IMR-90 (cell line): ENCODE data around the gene BLTP3A. TPM values are rescaled to one million over a fixed set of nuclear protein-coding genes. Genes with fewer than 3 reads are reported as not detected.
A peak's percentile ranks its signal among the peaks of the same experiment; 100 is the strongest.

ENCODE experiments used
- ATAC-seq: fragments of 200-7000 bp; cut with Tn5 transposase; 2 replicates; pipeline ENCODE4 v1.9.1; 2020; ENCODE audit warnings: low read depth, mild to moderate bottlenecking, moderate library complexity
- BruUV-seq: library from RNA; stranded (reverse); fragments of 400-500 nt; replicated peaks from 2 replicates; lab custom pipeline; 2021; lab: Mats Ljungman, UMichigan
- CTCF ChIA-PET: fragments of 300-600 bp; formaldehyde crosslinking; extraction: SDS; loops from one replicate; lab custom pipeline; 2021; ENCODE audit warnings: antibody characterized with exemption; lab: Yijun Ruan, JAX
- POLR2A ChIA-PET: fragments of 300-600 bp; sonication (Branson Sonifier 250); formaldehyde crosslinking; loops from one replicate; lab custom pipeline; 2022; ENCODE audit warnings: antibody characterized with exemption; ENCODE audit not compliant: unreplicated experiment; lab: Charles Lee
- DNase-seq: peaks from one replicate; pipeline ENCODE4 v3.0.0; 2013
- H2AFZ ChIP-seq: replicated peaks from 2 replicates; pipeline ENCODE3; 2013; ENCODE audit warnings: low read length, mild to moderate bottlenecking; ENCODE audit not compliant: poor library complexity
- H2AK5ac ChIP-seq: 2 replicates; pipeline ENCODE4 v1.6.1; 2013; ENCODE audit warnings: low read depth, low read length, inconsistent platforms
- H2AK9ac ChIP-seq: replicated peaks from 2 replicates; pipeline ENCODE3; 2013; ENCODE audit warnings: mild to moderate bottlenecking, low read depth, low read length, moderate library complexity; ENCODE audit not compliant: poor library complexity
- H2BK120ac ChIP-seq: 2 replicates; pipeline ENCODE4 v1.6.1; 2013; ENCODE audit warnings: low read depth, low read length, inconsistent platforms
- H2BK15ac ChIP-seq: 3 replicates; pipeline ENCODE4 v1.6.1; 2013; ENCODE audit warnings: low read depth, low read length, inconsistent platforms
- H2BK20ac ChIP-seq: 2 replicates; pipeline ENCODE4 v1.6.1; 2013; ENCODE audit warnings: low read depth, mild to moderate bottlenecking, inconsistent platforms, low read length, moderate library complexity
- H2BK5ac ChIP-seq: 2 replicates; pipeline ENCODE4 v1.6.1; 2013; ENCODE audit warnings: mild to moderate bottlenecking, low read depth, low read length, inconsistent platforms; ENCODE audit not compliant: poor library complexity, severe bottlenecking
- H3K14ac ChIP-seq: replicated peaks from 2 replicates; pipeline ENCODE4 v1.6.1; 2013; ENCODE audit warnings: low read depth, low read length, inconsistent platforms
- H3K18ac ChIP-seq: 2 replicates; pipeline ENCODE4 v1.6.1; 2013; ENCODE audit warnings: low read depth, low read length, control low read depth
- H3K23ac ChIP-seq: 2 replicates; pipeline ENCODE4 v1.6.1; 2013; ENCODE audit warnings: low read depth, low read length, inconsistent platforms
- H3K27ac ChIP-seq: 2 replicates; pipeline ENCODE4 v1.5.1; 2013; ENCODE audit warnings: mild to moderate bottlenecking, control low read depth, low read length; ENCODE audit not compliant: insufficient read depth
- H3K27me3 ChIP-seq: 2 replicates; pipeline ENCODE4 v1.6.1; 2013; ENCODE audit warnings: low read length; ENCODE audit not compliant: control insufficient read depth, insufficient read depth
- H3K36me3 ChIP-seq: 2 replicates; pipeline ENCODE4 v1.6.1; 2013; ENCODE audit warnings: low read length, mixed read lengths; ENCODE audit not compliant: control insufficient read depth, insufficient read depth
- H3K4ac ChIP-seq: 2 replicates; pipeline ENCODE4 v1.6.1; 2013; ENCODE audit warnings: low read depth, low read length, inconsistent platforms
- H3K4me1 ChIP-seq: 2 replicates; pipeline ENCODE4 v1.6.1; 2013; ENCODE audit warnings: low read length, mixed read lengths; ENCODE audit not compliant: control insufficient read depth, insufficient read depth
- H3K4me2 ChIP-seq: 2 replicates; pipeline ENCODE4 v1.6.1; 2013; ENCODE audit warnings: low read depth, mild to moderate bottlenecking, control low read depth, low read length, moderate library complexity
- H3K4me3 ChIP-seq: 2 replicates; pipeline ENCODE4 v1.5.1; 2013; ENCODE audit warnings: low read depth, mild to moderate bottlenecking, control low read depth, low read length, moderate library complexity; ENCODE audit not compliant: insufficient read depth
- H3K56ac ChIP-seq: 2 replicates; pipeline ENCODE4 v1.6.1; 2013; ENCODE audit warnings: low read length, inconsistent platforms; ENCODE audit not compliant: insufficient read depth; ENCODE audit errors: extremely low read depth
- H3K79me1 ChIP-seq, 2 experiments: 2 replicates each; pipeline ENCODE4 v1.6.1; 2013; ENCODE audit warnings: low read length in 2 of 2, inconsistent platforms in 1 of 2, low read depth in 1 of 2
- H3K9ac ChIP-seq: 2 replicates; pipeline ENCODE4 v1.6.1; 2013; ENCODE audit warnings: low read depth, low read length, control low read depth
- H3K9me1 ChIP-seq: 2 replicates; pipeline ENCODE4 v1.6.1; 2013; ENCODE audit warnings: low read length, inconsistent platforms; ENCODE audit not compliant: insufficient read depth
- H3K9me3 ChIP-seq: 2 replicates; pipeline ENCODE4 v1.6.1; 2013; ENCODE audit warnings: low read length; ENCODE audit not compliant: control insufficient read depth, insufficient read depth
- H4K20me1 ChIP-seq: 2 replicates; pipeline ENCODE4 v1.6.1; 2013; ENCODE audit warnings: low read length, inconsistent platforms; ENCODE audit not compliant: insufficient read depth
- H4K5ac ChIP-seq: 2 replicates; pipeline ENCODE4 v1.6.1; 2013; ENCODE audit warnings: mild to moderate bottlenecking, low read depth, low read length, control low read depth
- H4K8ac ChIP-seq, 2 experiments: 2 replicates each; pipeline ENCODE4 v1.6.1; 2013; ENCODE audit warnings: low read depth in 2 of 2, low read length in 2 of 2, control low read depth in 1 of 2, inconsistent platforms in 1 of 2
- H4K91ac ChIP-seq: 2 replicates; pipeline ENCODE4 v1.6.1; 2013; ENCODE audit warnings: low read depth, low read length, inconsistent platforms; ENCODE audit not compliant: insufficient read depth
- CEBPB ChIP-seq: IDR thresholded peaks from 2 replicates; pipeline ENCODE4 v1.6.1; 2012; ENCODE audit warnings: low read depth, low read length, improper control_type of control experiment
- CHD1 ChIP-seq: IDR thresholded peaks from 2 replicates; pipeline ENCODE4 v1.6.1; 2012; ENCODE audit warnings: low read depth, low read length, improper control_type of control experiment
- ELK1 ChIP-seq: fragments of 150-350 bp; IDR thresholded peaks from 2 replicates; pipeline ENCODE4 v1.6.1; 2016; ENCODE audit warnings: low read depth, mild to moderate bottlenecking, low read length, moderate library complexity, borderline replicate concordance
- MAFK ChIP-seq: IDR thresholded peaks from 2 replicates; pipeline ENCODE4 v1.6.1; 2012; ENCODE audit warnings: low read depth, low read length, improper control_type of control experiment
- MXI1 ChIP-seq: IDR thresholded peaks from 2 replicates; pipeline ENCODE4 v1.6.1; 2012; ENCODE audit warnings: low read depth, mild to moderate bottlenecking, low read length, moderate library complexity, borderline replicate concordance
- NFE2L2 ChIP-seq: fragments of 150-350 bp; IDR thresholded peaks from 2 replicates; pipeline ENCODE4 v1.6.1; 2016; ENCODE audit warnings: low read depth, mild to moderate bottlenecking, low read length
- POLR2A ChIP-seq: IDR thresholded peaks from 2 replicates; pipeline ENCODE4 v1.6.1; 2012; ENCODE audit warnings: mild to moderate bottlenecking, low read depth, low read length
- RAD21 ChIP-seq: IDR thresholded peaks from 2 replicates; pipeline ENCODE4 v1.6.1; 2012; ENCODE audit warnings: low read length, improper control_type of control experiment
- RCOR1 ChIP-seq: IDR thresholded peaks from 2 replicates; pipeline ENCODE4 v1.6.1; 2012; ENCODE audit warnings: mild to moderate bottlenecking, low read length, improper control_type of control experiment; ENCODE audit not compliant: insufficient replicate concordance
- RFX5 ChIP-seq: IDR thresholded peaks from 2 replicates; pipeline ENCODE4 v1.8.0; 2012; ENCODE audit warnings: low read depth, mild to moderate bottlenecking, low read length, moderate library complexity
- WGBS, 2 experiments: methylation state at CpG; one replicate each; pipeline versions ENCODE4 v1.1.5 to v1.1.7; 2013; ENCODE audit warnings: missing lambda C conversion rate in 2 of 2; ENCODE audit not compliant: insufficient read length in 1 of 2; ENCODE audit errors: extremely low coverage in 2 of 2; 5-methylcytosine and 5-hydroxymethylcytosine counted together
- dilution Hi-C: fragments of 300-500 bp; cut with HindIII; formaldehyde crosslinking; loops from one replicate; pipeline ENCODE4 v1.14.3; 2018; ENCODE audit warnings: low sequenced_read_pairs; ENCODE audit not compliant: unreplicated experiment
- in situ Hi-C: fragments of 300-500 bp; cut with MboI; formaldehyde crosslinking; loops from 3 replicates; pipeline ENCODE4 v1.14.3; 2019; ENCODE audit warnings: low sequenced_read_pairs, inconsistent platforms, mixed read lengths
- intact Hi-C: fragments of 100-400 bp; cut with micrococcal nuclease; formaldehyde crosslinking; loops from 2 replicates; pipeline ENCODE4 v1.10.0; 2022
- polyA plus RNA-seq, 3 experiments: library from polyadenylated mRNA; depleted of rRNA; stranded (reverse); fragments of >200 nt; gene quantifications; 2 replicates each; pipeline ENCODE4 v1.2.3, GENCODE V29; 2012; ENCODE audit warnings: low replicate concordance in 1 of 3
- total RNA-seq: library from RNA; depleted of rRNA; stranded (reverse); fragments of >200 nt; gene quantifications from 2 replicates; pipeline ENCODE4 v1.2.3, GENCODE V29; 2012
- TF ChIP-seq, protein P1 (sequence below): conservative IDR thresholded peaks from 2 replicates; pipeline ENCODE4 v1.5.1; 2012; ENCODE audit warnings: mild to moderate bottlenecking, low read depth, low read length, improper control_type of control experiment

The BLTP3A gene
- total and polyA plus RNA-seq, 2 of the 4 experiments (the other 2 are of a cell fraction) = 3.0 to 4.7 TPM

DNA sequence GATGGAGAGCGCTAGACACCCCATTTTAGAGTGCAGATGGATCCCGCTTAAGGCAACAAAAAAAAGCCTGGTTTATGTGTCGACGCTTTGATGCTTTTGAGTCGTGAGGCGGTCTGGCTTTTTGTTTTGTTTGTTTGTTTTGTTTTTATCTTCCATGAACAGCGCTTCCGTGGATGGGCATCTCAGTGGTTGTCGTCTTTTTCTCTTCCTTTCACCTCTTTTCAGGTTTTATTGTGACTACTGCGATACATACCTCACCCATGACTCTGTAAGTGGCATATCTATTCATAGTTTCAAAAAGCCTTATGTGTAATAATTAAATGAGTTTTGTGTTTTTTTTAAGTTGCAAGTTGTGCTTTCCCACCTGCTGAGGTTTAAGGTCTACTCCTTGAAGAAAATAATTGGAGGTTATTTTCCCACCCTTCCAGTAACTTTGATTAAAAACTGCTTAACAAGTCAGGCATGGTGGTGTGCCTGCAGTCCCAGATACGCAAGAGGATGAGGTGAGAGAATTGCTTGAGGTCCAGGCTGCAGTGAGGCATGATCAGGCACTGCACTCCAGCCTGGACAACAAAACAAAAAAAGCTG is 34.1 kb upstream of the BLTP3A start:
- Histone ChIP-seq H2AFZ (peak overlapping the region; percentile 95), H3K18ac (0 out of 2 replicates have a peak overlapping the region, but pooled peaks have one; percentile 2), H4K5ac (peak overlapping the region; percentile 82), H2AK5ac (peak overlapping the region; percentile 71; the same call in 1 of the 2 replicates), H3K9me1 (no peaks in the 10 kb centered on the region), H3K4me1 (no peaks in the 10 kb centered on the region), H3K23ac (peak overlapping the region; percentile 80), H3K36me3 (0 out of 2 replicates have a peak, but pooled peaks cover 5% of the 10 kb centered on the region), H3K4me3 (peak overlapping the region; percentile 71), H3K27me3 (no peaks in the 10 kb centered on the region), H4K8ac (peak overlapping the region; percentile 82 to 98), H2AK9ac (peak overlapping the region; percentile 56), H3K14ac (peak overlapping the region; percentile 70), H2BK15ac (no peak overlapping the region), H3K4ac (peak overlapping the region; percentile 87), H3K79me1 (peaks cover 12 to 32% of the 10 kb centered on the region in 2 experiments), H3K9ac (peak overlapping the region; percentile 95), H2BK5ac (peak overlapping the region; percentile 79), H2BK120ac (no peak overlapping the region), H3K56ac (peak overlapping the region; percentile 80), H3K4me2 (peak overlapping the region; percentile 99), H3K27ac (peak overlapping the region; percentile 84), H4K20me1 (peaks cover 5% of the 10 kb centered on the region; the same call in 1 of the 2 replicates), H3K9me3 (no peaks in the 10 kb centered on the region), H4K91ac (peak overlapping the region; percentile 68), H2BK20ac (no peak overlapping the region)
- POLR2A ChIA-PET = interaction anchor here (1.0 to 1.1 kb wide), 2 partner anchors 9 to 101 kb away, joined by 3 read pairs; no protein-coding TSS in a partner anchor
- TF ChIP-seq CHD1 (no peak), NFE2L2 (no peak), RCOR1 (no peak), RFX5 (no peak), MXI1 (no peak), ELK1 (no peak), POLR2A (no peak; the same call in 1 of the 2 replicates), RAD21 (no peak), MAFK (no peak), CEBPB (no peak)
- TF ChIP-seq, protein P1, sequence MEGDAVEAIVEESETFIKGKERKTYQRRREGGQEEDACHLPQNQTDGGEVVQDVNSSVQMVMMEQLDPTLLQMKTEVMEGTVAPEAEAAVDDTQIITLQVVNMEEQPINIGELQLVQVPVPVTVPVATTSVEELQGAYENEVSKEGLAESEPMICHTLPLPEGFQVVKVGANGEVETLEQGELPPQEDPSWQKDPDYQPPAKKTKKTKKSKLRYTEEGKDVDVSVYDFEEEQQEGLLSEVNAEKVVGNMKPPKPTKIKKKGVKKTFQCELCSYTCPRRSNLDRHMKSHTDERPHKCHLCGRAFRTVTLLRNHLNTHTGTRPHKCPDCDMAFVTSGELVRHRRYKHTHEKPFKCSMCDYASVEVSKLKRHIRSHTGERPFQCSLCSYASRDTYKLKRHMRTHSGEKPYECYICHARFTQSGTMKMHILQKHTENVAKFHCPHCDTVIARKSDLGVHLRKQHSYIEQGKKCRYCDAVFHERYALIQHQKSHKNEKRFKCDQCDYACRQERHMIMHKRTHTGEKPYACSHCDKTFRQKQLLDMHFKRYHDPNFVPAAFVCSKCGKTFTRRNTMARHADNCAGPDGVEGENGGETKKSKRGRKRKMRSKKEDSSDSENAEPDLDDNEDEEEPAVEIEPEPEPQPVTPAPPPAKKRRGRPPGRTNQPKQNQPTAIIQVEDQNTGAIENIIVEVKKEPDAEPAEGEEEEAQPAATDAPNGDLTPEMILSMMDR = no peak
- intact Hi-C loops = loop anchor here (2.0 kb wide), 2 partner anchors 61 to 101 kb away; partner anchors contain the start of gene ILRUN
- no CpG with 5 or more reads among the region's 11 CpGs for WGBS, 2 experiments
- TSS peak; percentile 87 for BruUV-seq
- in situ Hi-C loops = no loop called here
- CTCF ChIA-PET = no interaction called here
- no peak for DNase-seq
- no peak for ATAC-seq
- dilution Hi-C loops = no loop called here
